SK-N-SH (cell line): ENCODE measurements around the gene FAM47E.

Experiments
- CTCF ChIP-seq: fragments of 200-600 bp; sonication (generic); IDR thresholded peaks from 2 replicates; pipeline ENCODE4 v1.6.1; 2017; ENCODE audit warnings: antibody characterized with exemption, mild to moderate bottlenecking, moderate library complexity
- MAX ChIP-seq: IDR thresholded peaks from 2 replicates; pipeline ENCODE4 v1.4.0; 2012; ENCODE audit warnings: low read depth
- POLR2AphosphoS5 ChIP-seq: IDR thresholded peaks from 2 replicates; pipeline ENCODE4 v1.6.1; 2012; ENCODE audit warnings: low read depth, low read length
- SMC3 ChIP-seq: IDR thresholded peaks from 2 replicates; pipeline ENCODE4 v1.6.1; 2012; ENCODE audit warnings: low read depth, low read length, improper control_type of control experiment
- TEAD4 ChIP-seq: IDR thresholded peaks from 2 replicates; pipeline ENCODE4 v1.4.0; 2012; ENCODE audit warnings: mild to moderate bottlenecking, borderline replicate concordance; ENCODE audit not compliant: insufficient read depth

GRCh38 chr4:76302826-76303438 is 51.4 kb downstream of the FAM47E start:
- TF ChIP-seq SMC3 (no peak), TEAD4 (no peak), CTCF (no peak), POLR2AphosphoS5 (no peak), MAX (no peak)
